GF-D8 (cell line): Measurements from ENCODE around the gene RPL10A.
"Not testable (repeated sequence)": the region's sequence is repeated elsewhere in the genome, so short reads cannot be mapped to it uniquely, and the experiment has no call there.

Source experiments
- DNase-seq: peaks from one replicate; lab custom pipeline; 2025; lab: John Stamatoyannopoulos, UW

RPL10A gene

GRCh38 chr6:35468181-35468979, at the start of gene RPL10A:
Gene RPL10A (plus strand): TSS chr6:35468401. CDS start chr6:35468435, 34 bp downstream.
- peak; percentile 90 for DNase-seq

- no peak for DNase-seq
Measured at GRCh38 chr6:35419417-35419816, 48.8 kb upstream of the RPL10A start.

- DNase-seq, result no peak
Measured at GRCh38 chr6:35419961-35420360, 48.2 kb upstream of the RPL10A start.

GRCh38 chr6:35425284-35425683, 42.9 kb upstream of the RPL10A start:
- no peak for DNase-seq

- no peak for DNase-seq
Measured at GRCh38 chr6:35426074-35426473, 42.1 kb upstream of the RPL10A start.

DNA sequence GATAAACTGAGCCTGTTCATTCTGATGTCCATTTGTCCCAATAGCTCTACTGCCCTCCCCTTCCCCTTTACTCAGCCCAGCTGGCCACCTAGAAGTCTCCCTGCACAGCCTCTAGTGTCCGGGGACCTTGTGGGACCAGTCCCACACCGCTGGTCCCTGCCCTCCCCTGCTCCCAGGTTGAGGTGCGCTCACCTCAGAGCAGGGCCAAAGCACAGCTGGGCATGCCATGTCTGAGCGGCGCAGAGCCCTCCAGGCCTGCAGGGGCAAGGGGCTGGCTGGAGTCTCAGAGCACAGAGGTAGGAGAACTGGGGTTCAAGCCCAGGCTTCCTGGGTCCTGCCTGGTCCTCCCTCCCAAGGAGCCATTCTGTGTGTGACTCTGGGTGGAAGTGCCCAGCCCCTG, 40.8 kb upstream of the RPL10A start:
- DNase-seq, result no peak

- DNase-seq, result no peak
Measured at GRCh38 chr6:35427851-35428321, 40.3 kb upstream of the RPL10A start.

DNA sequence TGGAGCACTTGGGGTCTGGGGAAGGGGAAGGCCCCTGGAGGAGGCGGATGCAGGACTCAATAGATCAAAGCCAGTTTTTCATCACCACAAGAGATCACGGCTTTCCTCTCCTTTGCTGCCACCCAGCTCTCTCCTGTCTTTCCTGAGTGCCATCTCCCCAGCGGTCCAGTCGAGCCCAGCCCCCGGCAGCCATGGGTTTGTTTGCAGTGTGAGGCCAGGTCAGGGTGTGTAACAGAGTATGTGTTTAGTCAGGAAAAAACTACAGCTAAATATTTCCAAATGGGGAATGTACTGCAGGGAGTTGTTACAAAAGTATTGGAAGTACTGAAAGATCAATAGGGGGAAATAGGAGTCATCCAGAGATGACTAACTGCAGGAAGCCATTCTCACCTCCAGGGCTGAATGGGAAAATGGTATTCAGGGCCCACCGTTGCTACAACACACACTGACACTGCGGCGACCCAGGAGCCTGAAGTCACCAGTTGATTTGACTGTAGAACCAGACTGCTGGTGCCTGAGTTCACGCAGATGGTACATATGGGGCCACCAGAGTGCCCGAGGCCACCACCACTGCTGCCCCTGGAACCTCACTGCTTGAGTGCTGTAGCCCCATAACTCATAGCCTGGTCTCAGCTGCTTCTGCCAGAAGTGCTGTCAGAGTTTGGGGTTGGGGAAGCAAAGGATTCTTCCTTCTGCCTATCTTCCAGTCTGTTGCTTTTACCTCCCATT, 39.6 kb upstream of the RPL10A start:
- no peak for DNase-seq

GRCh38 chr6:35429463-35429862, 38.7 kb upstream of the RPL10A start:
- DNase-seq, result no peak

- DNase-seq, result no peak
Measured at GRCh38 chr6:35432291-35432690, 35.9 kb upstream of the RPL10A start.

- not testable (repeated sequence) for DNase-seq
Measured at GRCh38 chr6:35432702-35433101, 35.5 kb upstream of the RPL10A start.

DNA sequence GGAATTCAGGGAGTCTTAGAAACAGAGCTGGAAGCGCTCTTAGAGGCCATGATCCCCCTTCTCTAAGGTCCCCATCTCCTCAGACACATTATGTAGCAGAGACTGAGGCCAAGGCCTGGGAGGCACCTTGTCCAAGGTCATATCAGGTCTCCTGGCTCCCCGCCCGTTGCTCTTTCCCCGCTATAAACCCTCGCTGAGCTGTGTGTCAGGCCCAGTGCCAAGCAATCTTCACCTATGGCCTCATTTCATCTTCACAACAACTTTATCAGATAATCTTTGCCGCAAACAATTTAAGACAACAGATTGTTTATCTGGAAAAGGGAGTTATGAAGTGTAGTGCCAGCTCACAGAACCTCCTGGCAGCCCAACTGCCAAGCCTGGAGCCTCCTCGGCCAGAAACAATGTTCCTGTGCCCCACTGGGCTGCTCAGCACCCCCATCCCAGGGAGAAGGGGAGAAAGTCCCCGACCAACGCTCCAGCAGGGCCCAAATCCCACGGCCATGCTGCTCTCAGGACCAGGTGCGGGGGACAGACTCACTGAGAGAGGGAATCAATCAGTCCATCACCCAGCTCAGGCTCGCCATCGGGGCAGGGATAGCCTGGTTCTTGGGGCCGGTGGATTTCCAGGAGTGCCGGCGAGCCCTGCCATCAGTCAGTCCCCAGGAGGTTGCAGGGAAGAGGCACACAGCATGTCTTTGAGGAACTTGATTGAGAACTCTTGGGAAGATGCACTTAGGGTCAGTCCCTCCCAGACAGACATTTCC, 32.9 kb upstream of the RPL10A start:
- no peak for DNase-seq

- no peak for DNase-seq
Measured at GRCh38 chr6:35436071-35436857, 31.9 kb upstream of the RPL10A start.

DNA sequence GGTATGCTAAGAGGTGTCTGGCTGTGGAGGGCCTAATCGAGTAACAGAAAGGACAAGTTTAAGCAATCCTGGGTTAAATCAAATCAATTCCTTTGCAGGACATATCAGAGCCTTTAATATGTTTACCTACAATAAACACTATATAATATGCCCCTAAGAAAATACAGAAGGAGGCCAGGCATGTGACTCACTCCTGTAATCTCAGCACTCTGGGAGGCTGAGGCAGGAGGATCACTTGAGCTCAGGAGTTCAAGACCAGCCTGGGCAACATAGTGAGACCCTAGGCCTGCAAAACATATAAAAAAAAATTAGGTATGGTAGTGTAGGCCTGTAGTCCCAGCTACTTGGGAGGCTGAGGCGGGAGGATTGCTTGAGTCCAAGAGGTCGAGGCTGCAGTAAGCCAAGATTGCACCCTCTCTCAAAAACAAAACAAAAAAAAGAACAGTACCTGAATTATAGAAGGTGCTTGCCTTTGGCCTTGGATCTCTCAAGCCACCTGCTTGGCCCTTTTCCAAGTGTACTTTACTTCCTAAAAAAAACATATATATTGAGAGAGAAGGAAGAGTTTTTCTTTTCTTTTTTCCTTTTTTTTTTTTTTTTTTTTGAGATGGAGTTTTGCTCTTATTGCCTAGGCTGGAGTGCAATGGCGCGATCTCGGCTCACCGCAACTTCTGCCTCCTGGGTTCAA, 29.7 kb upstream of the RPL10A start:
- DNase-seq, result not testable (repeated sequence)

- no peak for DNase-seq
Measured at GRCh38 chr6:35439308-35439707, 28.9 kb upstream of the RPL10A start.

DNA sequence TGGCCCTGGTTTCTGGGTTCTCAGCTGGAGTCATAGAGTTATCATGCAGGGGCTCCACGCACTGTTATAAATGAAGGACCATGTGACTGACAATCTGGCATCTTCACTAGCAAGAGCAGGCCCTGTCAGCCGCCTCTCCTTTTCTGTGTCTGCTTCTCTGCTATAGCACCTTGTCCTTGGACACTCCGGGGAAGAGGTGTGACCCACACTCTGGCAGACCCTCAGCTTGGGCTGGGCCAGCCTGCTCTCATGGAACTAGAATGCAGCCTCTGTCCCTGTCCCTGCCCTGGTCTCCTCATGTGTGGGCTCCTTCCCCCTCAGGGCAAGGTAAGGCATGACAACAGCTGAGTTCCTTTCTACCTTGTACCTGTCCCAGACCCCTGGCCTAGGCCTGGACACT, 27.0 kb upstream of the RPL10A start:
- no peak for DNase-seq

GRCh38 chr6:35441642-35442041, 26.6 kb upstream of the RPL10A start:
- no peak for DNase-seq

- no peak for DNase-seq
Measured at GRCh38 chr6:35442693-35443092, 25.5 kb upstream of the RPL10A start.

GRCh38 chr6:35443341-35444030, 24.7 kb upstream of the RPL10A start:
- DNase-seq, result no peak

DNA sequence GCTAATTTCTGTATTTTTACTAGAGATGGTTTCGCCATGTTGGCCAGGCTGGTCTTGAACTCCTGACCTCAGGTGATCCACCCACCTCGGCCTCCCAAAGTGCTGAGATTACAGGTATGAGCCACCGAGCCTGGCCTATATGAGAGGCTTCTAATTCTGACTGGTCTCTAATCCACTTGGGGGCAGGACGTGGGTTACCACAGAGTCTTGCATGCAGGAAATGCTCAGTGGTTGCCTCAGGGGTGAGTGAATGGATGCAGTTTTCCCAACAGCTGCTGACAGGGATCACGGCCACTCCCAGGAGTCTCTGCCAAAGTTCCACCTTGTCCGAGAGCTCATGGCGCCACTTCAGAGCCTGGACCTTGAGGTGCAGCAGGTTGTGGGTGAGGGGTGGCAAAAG, 22.5 kb upstream of the RPL10A start:
- DNase-seq, result no peak

GRCh38 chr6:35448191-35448590, 20.0 kb upstream of the RPL10A start:
- no peak for DNase-seq
